ENCODE data around the gene GAS2L2. TPM values are rescaled to one million over a fixed set of nuclear protein-coding genes. Genes with fewer than 3 reads are reported as not detected.

The GAS2L2 gene
- polyA plus RNA-seq, 3 donors = 0.03 to 0.13 (median 0.07) TPM

GRCh38 chr17:35747540-35748017 lies 5.5 kb downstream of the GAS2L2 start:
- peak; percentile 72 for DNase-seq

GRCh38 chr17:35745749-35746320 lies 7.2 kb downstream of the GAS2L2 start:
- DNase-seq = no peak

GRCh38 chr17:35745246-35745645 lies 7.8 kb downstream of the GAS2L2 start:
- no peak for DNase-seq

GRCh38 chr17:35744830-35745229 lies 8.2 kb downstream of the GAS2L2 start:
- DNase-seq = no peak

- DNase-seq = no peak
These were observed 9.3 kb downstream of the GAS2L2 start for GRCh38 chr17:35743626-35744328.

- no peak for DNase-seq
These were observed 10.1 kb downstream of the GAS2L2 start for GRCh38 chr17:35742896-35743477.

- DNase-seq = no peak
These were observed 10.5 kb downstream of the GAS2L2 start for GRCh38 chr17:35742496-35742895.

GRCh38 chr17:35740997-35741931 lies 11.8 kb downstream of the GAS2L2 start:
- DNase-seq = no peak

GRCh38 chr17:35740216-35740615 lies 12.8 kb downstream of the GAS2L2 start:
- DNase-seq = no peak

GRCh38 chr17:35738519-35739133 lies 14.4 kb downstream of the GAS2L2 start:
- DNase-seq = no peak

GRCh38 chr17:35736236-35736635 lies 16.8 kb downstream of the GAS2L2 start:
- no peak for DNase-seq

GRCh38 chr17:35735036-35735805 lies 17.8 kb downstream of the GAS2L2 start:
- no peak for DNase-seq

- no peak for DNase-seq
These were observed 18.6 kb downstream of the GAS2L2 start for GRCh38 chr17:35734396-35734795.

- no peak for DNase-seq
These were observed 19.7 kb downstream of the GAS2L2 start for GRCh38 chr17:35733366-35733765.

GRCh38 chr17:35732806-35733136 lies 20.3 kb downstream of the GAS2L2 start:
- DNase-seq = no peak

GRCh38 chr17:35731917-35732805 lies 20.9 kb downstream of the GAS2L2 start:
- DNase-seq = no peak

GRCh38 chr17:35731239-35731916 lies 21.7 kb downstream of the GAS2L2 start, which contains the start of gene RASL10B:
RASL10B (plus strand) TSS chr17:35731639; CDS start chr17:35735185, 3,546 bp downstream.
- DNase-seq = no peak

- no peak for DNase-seq
These were observed 22.5 kb downstream of the GAS2L2 start for GRCh38 chr17:35730400-35731005.

GRCh38 chr17:35729405-35729833 lies 23.6 kb downstream of the GAS2L2 start:
- DNase-seq = no peak
